IMR-90 (cell line): Measurements from ENCODE around the gene CEP78. TPM values are rescaled to one million over a fixed set of nuclear protein-coding genes. Genes with fewer than 3 reads are reported as not detected.
A peak's percentile ranks its signal among the peaks of the same experiment; 100 is the strongest.

ENCODE experiments used
- ATAC-seq: fragments of 200-7000 bp; cut with Tn5 transposase; 2 replicates; pipeline ENCODE4 v1.9.1; 2020; ENCODE audit warnings: low read depth, mild to moderate bottlenecking, moderate library complexity
- BruUV-seq: library from RNA; stranded (reverse); fragments of 400-500 nt; replicated peaks from 2 replicates; lab custom pipeline; 2021; lab: Mats Ljungman, UMichigan
- CTCF ChIA-PET: fragments of 300-600 bp; formaldehyde crosslinking; extraction: SDS; loops from one replicate; lab custom pipeline; 2021; ENCODE audit warnings: antibody characterized with exemption; lab: Yijun Ruan, JAX
- POLR2A ChIA-PET: fragments of 300-600 bp; sonication (Branson Sonifier 250); formaldehyde crosslinking; loops from one replicate; lab custom pipeline; 2022; ENCODE audit warnings: antibody characterized with exemption; ENCODE audit not compliant: unreplicated experiment; lab: Charles Lee
- DNase-seq: peaks from one replicate; pipeline ENCODE4 v3.0.0; 2013
- H2AFZ ChIP-seq: replicated peaks from 2 replicates; pipeline ENCODE3; 2013; ENCODE audit warnings: low read length, mild to moderate bottlenecking; ENCODE audit not compliant: poor library complexity
- H2AK5ac ChIP-seq: 2 replicates; pipeline ENCODE4 v1.6.1; 2013; ENCODE audit warnings: low read depth, low read length, inconsistent platforms
- H2AK9ac ChIP-seq: replicated peaks from 2 replicates; pipeline ENCODE3; 2013; ENCODE audit warnings: mild to moderate bottlenecking, low read depth, low read length, moderate library complexity; ENCODE audit not compliant: poor library complexity
- H2BK120ac ChIP-seq: 2 replicates; pipeline ENCODE4 v1.6.1; 2013; ENCODE audit warnings: low read depth, low read length, inconsistent platforms
- H2BK15ac ChIP-seq: 3 replicates; pipeline ENCODE4 v1.6.1; 2013; ENCODE audit warnings: low read depth, low read length, inconsistent platforms
- H2BK20ac ChIP-seq: 2 replicates; pipeline ENCODE4 v1.6.1; 2013; ENCODE audit warnings: low read depth, mild to moderate bottlenecking, inconsistent platforms, low read length, moderate library complexity
- H2BK5ac ChIP-seq: 2 replicates; pipeline ENCODE4 v1.6.1; 2013; ENCODE audit warnings: mild to moderate bottlenecking, low read depth, low read length, inconsistent platforms; ENCODE audit not compliant: poor library complexity, severe bottlenecking
- H3K14ac ChIP-seq: replicated peaks from 2 replicates; pipeline ENCODE4 v1.6.1; 2013; ENCODE audit warnings: low read depth, low read length, inconsistent platforms
- H3K18ac ChIP-seq: 2 replicates; pipeline ENCODE4 v1.6.1; 2013; ENCODE audit warnings: low read depth, low read length, control low read depth
- H3K23ac ChIP-seq: 2 replicates; pipeline ENCODE4 v1.6.1; 2013; ENCODE audit warnings: low read depth, low read length, inconsistent platforms
- H3K27ac ChIP-seq: 2 replicates; pipeline ENCODE4 v1.5.1; 2013; ENCODE audit warnings: mild to moderate bottlenecking, control low read depth, low read length; ENCODE audit not compliant: insufficient read depth
- H3K27me3 ChIP-seq: 2 replicates; pipeline ENCODE4 v1.6.1; 2013; ENCODE audit warnings: low read length; ENCODE audit not compliant: control insufficient read depth, insufficient read depth
- H3K36me3 ChIP-seq: 2 replicates; pipeline ENCODE4 v1.6.1; 2013; ENCODE audit warnings: low read length, mixed read lengths; ENCODE audit not compliant: control insufficient read depth, insufficient read depth
- H3K4ac ChIP-seq: 2 replicates; pipeline ENCODE4 v1.6.1; 2013; ENCODE audit warnings: low read depth, low read length, inconsistent platforms
- H3K4me1 ChIP-seq: 2 replicates; pipeline ENCODE4 v1.6.1; 2013; ENCODE audit warnings: low read length, mixed read lengths; ENCODE audit not compliant: control insufficient read depth, insufficient read depth
- H3K4me2 ChIP-seq: 2 replicates; pipeline ENCODE4 v1.6.1; 2013; ENCODE audit warnings: low read depth, mild to moderate bottlenecking, control low read depth, low read length, moderate library complexity
- H3K4me3 ChIP-seq: 2 replicates; pipeline ENCODE4 v1.5.1; 2013; ENCODE audit warnings: low read depth, mild to moderate bottlenecking, control low read depth, low read length, moderate library complexity; ENCODE audit not compliant: insufficient read depth
- H3K56ac ChIP-seq: 2 replicates; pipeline ENCODE4 v1.6.1; 2013; ENCODE audit warnings: low read length, inconsistent platforms; ENCODE audit not compliant: insufficient read depth; ENCODE audit errors: extremely low read depth
- H3K79me1 ChIP-seq, 2 experiments: 2 replicates each; pipeline ENCODE4 v1.6.1; 2013; ENCODE audit warnings: low read length in 2 of 2, inconsistent platforms in 1 of 2, low read depth in 1 of 2
- H3K9ac ChIP-seq: 2 replicates; pipeline ENCODE4 v1.6.1; 2013; ENCODE audit warnings: low read depth, low read length, control low read depth
- H3K9me1 ChIP-seq: 2 replicates; pipeline ENCODE4 v1.6.1; 2013; ENCODE audit warnings: low read length, inconsistent platforms; ENCODE audit not compliant: insufficient read depth
- H3K9me3 ChIP-seq: 2 replicates; pipeline ENCODE4 v1.6.1; 2013; ENCODE audit warnings: low read length; ENCODE audit not compliant: control insufficient read depth, insufficient read depth
- H4K20me1 ChIP-seq: 2 replicates; pipeline ENCODE4 v1.6.1; 2013; ENCODE audit warnings: low read length, inconsistent platforms; ENCODE audit not compliant: insufficient read depth
- H4K5ac ChIP-seq: 2 replicates; pipeline ENCODE4 v1.6.1; 2013; ENCODE audit warnings: mild to moderate bottlenecking, low read depth, low read length, control low read depth
- H4K8ac ChIP-seq, 2 experiments: 2 replicates each; pipeline ENCODE4 v1.6.1; 2013; ENCODE audit warnings: low read depth in 2 of 2, low read length in 2 of 2, control low read depth in 1 of 2, inconsistent platforms in 1 of 2
- H4K91ac ChIP-seq: 2 replicates; pipeline ENCODE4 v1.6.1; 2013; ENCODE audit warnings: low read depth, low read length, inconsistent platforms; ENCODE audit not compliant: insufficient read depth
- CEBPB ChIP-seq: IDR thresholded peaks from 2 replicates; pipeline ENCODE4 v1.6.1; 2012; ENCODE audit warnings: low read depth, low read length, improper control_type of control experiment
- POLR2A ChIP-seq: IDR thresholded peaks from 2 replicates; pipeline ENCODE4 v1.6.1; 2012; ENCODE audit warnings: mild to moderate bottlenecking, low read depth, low read length
- WGBS, 2 experiments: methylation state at CpG; one replicate each; pipeline versions ENCODE4 v1.1.5 to v1.1.7; 2013; ENCODE audit warnings: missing lambda C conversion rate in 2 of 2; ENCODE audit not compliant: insufficient read length in 1 of 2; ENCODE audit errors: extremely low coverage in 2 of 2; 5-methylcytosine and 5-hydroxymethylcytosine counted together
- dilution Hi-C: fragments of 300-500 bp; cut with HindIII; formaldehyde crosslinking; loops from one replicate; pipeline ENCODE4 v1.14.3; 2018; ENCODE audit warnings: low sequenced_read_pairs; ENCODE audit not compliant: unreplicated experiment
- in situ Hi-C: fragments of 300-500 bp; cut with MboI; formaldehyde crosslinking; loops from 3 replicates; pipeline ENCODE4 v1.14.3; 2019; ENCODE audit warnings: low sequenced_read_pairs, inconsistent platforms, mixed read lengths
- intact Hi-C: fragments of 100-400 bp; cut with micrococcal nuclease; formaldehyde crosslinking; loops from 2 replicates; pipeline ENCODE4 v1.10.0; 2022
- polyA plus RNA-seq, 3 experiments: library from polyadenylated mRNA; depleted of rRNA; stranded (reverse); fragments of >200 nt; gene quantifications; 2 replicates each; pipeline ENCODE4 v1.2.3, GENCODE V29; 2012; ENCODE audit warnings: low replicate concordance in 1 of 3
- total RNA-seq: library from RNA; depleted of rRNA; stranded (reverse); fragments of >200 nt; gene quantifications from 2 replicates; pipeline ENCODE4 v1.2.3, GENCODE V29; 2012
- TF ChIP-seq, protein P1 (sequence below): fragments of 150-350 bp; IDR thresholded peaks from 2 replicates; pipeline ENCODE4 v1.6.1; 2017; ENCODE audit warnings: mild to moderate bottlenecking, antibody characterized with exemption, low read length, low read depth

The CEP78 gene
- total and polyA plus RNA-seq, 2 of the 4 experiments (the other 2 are of a cell fraction): 9.2 to 18.3 TPM

DNA sequence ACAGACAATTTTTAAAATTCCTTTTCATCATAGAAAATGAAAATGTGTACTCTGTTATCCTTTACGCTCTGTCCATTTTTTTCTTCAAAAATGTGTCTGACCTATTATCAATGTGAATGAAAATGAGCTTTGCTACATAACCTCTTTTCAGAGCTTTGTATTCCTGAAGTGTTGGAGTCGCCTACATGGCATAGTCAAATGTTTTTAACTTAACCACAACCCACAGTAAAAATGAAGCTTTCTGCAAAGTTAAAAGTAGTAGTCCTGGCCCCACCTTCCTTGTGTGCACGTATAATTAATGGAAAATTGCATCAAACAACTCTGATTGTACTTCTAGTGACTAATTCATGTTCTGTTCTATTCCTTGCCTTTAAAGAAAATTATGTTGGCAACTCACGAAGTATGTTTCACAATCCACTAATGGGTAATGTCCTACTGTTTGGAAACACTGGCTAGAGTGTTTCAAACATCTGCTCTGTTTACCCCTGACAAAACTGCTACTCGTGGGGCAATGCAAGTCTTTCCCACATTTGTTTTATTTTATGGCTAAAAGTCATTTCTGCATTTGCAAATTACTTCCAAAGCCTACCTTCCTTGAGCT lies 42.4 kb downstream of the CEP78 start:
- in situ Hi-C loops: no loop called here

More for the DNA sequence above, 42.4 kb downstream of the CEP78 start:
- Histone ChIP-seq H3K4me1 (peaks cover 8% of the 10 kb centered on the region), H3K9ac (no peak overlapping the region), H4K5ac (no peak overlapping the region), H4K91ac (no peak overlapping the region), H3K23ac (no peak overlapping the region), H3K4me3 (no peak overlapping the region), H3K56ac (no peak overlapping the region), H2BK20ac (no peak overlapping the region), H2BK120ac (no peak overlapping the region), H3K27me3 (no peaks in the 10 kb centered on the region), H3K79me1 (no peaks in the 10 kb centered on the region), H3K18ac (no peak overlapping the region), H2BK15ac (no peak overlapping the region), H2AFZ (no peak overlapping the region), H3K14ac (no peak overlapping the region), H2BK5ac (no peak overlapping the region), H4K20me1 (no peaks in the 10 kb centered on the region), H3K4me2 (peak overlapping the region; percentile 63), H3K4ac (no peak overlapping the region), H2AK5ac (no peak overlapping the region), H4K8ac (no peak overlapping the region), H3K9me1 (no peaks in the 10 kb centered on the region), H2AK9ac (no peak overlapping the region), H3K36me3 (no peaks in the 10 kb centered on the region), H3K27ac (no peak overlapping the region), H3K9me3 (no peaks in the 10 kb centered on the region)
- DNase-seq (peak; percentile 82), ATAC-seq (peak; percentile 69)
- TF ChIP-seq, protein P1, sequence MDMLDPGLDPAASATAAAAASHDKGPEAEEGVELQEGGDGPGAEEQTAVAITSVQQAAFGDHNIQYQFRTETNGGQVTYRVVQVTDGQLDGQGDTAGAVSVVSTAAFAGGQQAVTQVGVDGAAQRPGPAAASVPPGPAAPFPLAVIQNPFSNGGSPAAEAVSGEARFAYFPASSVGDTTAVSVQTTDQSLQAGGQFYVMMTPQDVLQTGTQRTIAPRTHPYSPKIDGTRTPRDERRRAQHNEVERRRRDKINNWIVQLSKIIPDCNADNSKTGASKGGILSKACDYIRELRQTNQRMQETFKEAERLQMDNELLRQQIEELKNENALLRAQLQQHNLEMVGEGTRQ: no peak
- TF ChIP-seq CEBPB: peak; percentile 95
- no peak for TF ChIP-seq POLR2A
- intact Hi-C loops: no loop called here
- dilution Hi-C loops: no loop called here
- ChIA-PET POLR2A (interaction anchor here (0.7 kb wide), 1 partner anchor 19 kb away, joined by 3 read pairs; no protein-coding TSS in a partner anchor), CTCF (interaction anchor here (0.8 kb wide), 1 partner anchor 18 kb away, joined by 3 read pairs; no protein-coding TSS in a partner anchor)
- no TSS peak for BruUV-seq
- no CpG with 5 or more reads among the region's 5 CpGs for WGBS, 2 experiments
